ENCODE measurements around the gene COX7C.
"Not testable (repeated sequence)": the region's sequence is repeated elsewhere in the genome, so short reads cannot be mapped to it uniquely, and the experiment has no call there.

The COX7C gene

DNA sequence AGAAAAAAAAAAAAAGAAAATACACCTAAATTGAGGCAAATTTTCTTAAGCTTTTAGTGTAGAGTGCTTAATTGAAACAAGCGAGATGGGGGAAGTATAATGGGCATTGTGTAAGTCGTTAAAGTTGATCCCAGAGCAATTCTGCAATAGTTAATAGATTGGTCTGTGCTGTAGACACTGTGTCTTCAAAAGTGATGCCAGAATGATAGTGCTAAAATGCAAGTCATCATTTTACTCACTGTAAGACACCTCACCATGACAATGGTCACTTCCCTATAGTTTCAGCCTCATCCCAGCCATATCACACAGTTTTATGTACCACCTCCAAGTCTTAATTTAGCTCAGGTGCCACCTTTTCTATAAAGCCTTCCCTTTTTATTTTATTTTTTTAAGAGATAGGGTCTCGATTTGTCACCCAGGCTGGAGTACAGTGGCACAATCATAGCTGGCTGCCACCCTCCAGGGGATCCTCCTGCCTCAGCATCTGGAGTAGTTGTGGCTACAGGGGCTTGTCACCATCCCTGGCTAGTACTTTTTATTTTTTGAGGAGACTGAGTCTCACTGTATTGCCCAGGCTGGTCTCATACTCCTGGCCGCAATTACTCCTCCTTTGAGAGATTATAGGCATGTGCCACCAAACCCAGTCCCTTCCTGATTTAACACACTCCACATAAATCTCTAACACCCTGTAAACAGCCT lies 6.2 kb downstream of the COX7C start:
- Histone ChIP-seq H3K4me1 (ENCODE audit: control insufficient read depth, insufficient read depth, low read length) (peaks cover 14% of the 10 kb centered on the region), H3K27me3 (ENCODE audit: control insufficient read depth, insufficient read depth, low read length) (no peaks in the 10 kb centered on the region), H3K27ac (ENCODE audit: low read depth, low read length) (no peak overlapping the region), H3K36me3 (ENCODE audit: control insufficient read depth, insufficient read depth, low read length) (peaks cover 35% of the 10 kb centered on the region), H3K4me3 (ENCODE audit: low read depth, low read length) (no peak overlapping the region), H3K9ac (ENCODE audit: low read depth, low read length) (no peak overlapping the region), H3K9me3 (ENCODE audit: control insufficient read depth, insufficient read depth, low read length) (no peaks in the 10 kb centered on the region)

GRCh38 chr5:86625148-86625547 lies 7.4 kb downstream of the COX7C start:
- H3K4me1 ChIP-seq (ENCODE audit: control insufficient read depth, insufficient read depth, low read length), result 0 out of 2 replicates have a peak, but pooled peaks cover 5% of the 10 kb centered on the region
- H3K4me3 ChIP-seq (ENCODE audit: low read depth, low read length), result no peak overlapping the region
- peaks cover 23% of the 10 kb centered on the region for H3K36me3 ChIP-seq (ENCODE audit: control insufficient read depth, insufficient read depth, low read length)
- H3K27me3 ChIP-seq (ENCODE audit: control insufficient read depth, insufficient read depth, low read length), result no peaks in the 10 kb centered on the region
- H3K9ac ChIP-seq (ENCODE audit: low read depth, low read length), result no peak overlapping the region
- no peak overlapping the region for H3K27ac ChIP-seq (ENCODE audit: low read depth, low read length)
- no peaks in the 10 kb centered on the region for H3K9me3 ChIP-seq (ENCODE audit: control insufficient read depth, insufficient read depth, low read length)

GRCh38 chr5:86626149-86626548 lies 8.4 kb downstream of the COX7C start:
- H3K27me3 ChIP-seq (ENCODE audit: control insufficient read depth, insufficient read depth, low read length), result no peaks in the 10 kb centered on the region
- peaks cover 12% of the 10 kb centered on the region; the same call in 1 of the 2 replicates for H3K4me1 ChIP-seq (ENCODE audit: control insufficient read depth, insufficient read depth, low read length)
- H3K4me3 ChIP-seq (ENCODE audit: low read depth, low read length), result no peak overlapping the region
- H3K9me3 ChIP-seq (ENCODE audit: control insufficient read depth, insufficient read depth, low read length), result no peaks in the 10 kb centered on the region
- peaks cover 13% of the 10 kb centered on the region for H3K36me3 ChIP-seq (ENCODE audit: control insufficient read depth, insufficient read depth, low read length)
- H3K9ac ChIP-seq (ENCODE audit: low read depth, low read length), result no peak overlapping the region
- H3K27ac ChIP-seq (ENCODE audit: low read depth, low read length), result no peak overlapping the region

GRCh38 chr5:86631165-86631564 lies 13.4 kb downstream of the COX7C start:
- Histone ChIP-seq H3K27ac (ENCODE audit: low read depth, low read length) (no peak overlapping the region), H3K27me3 (ENCODE audit: control insufficient read depth, insufficient read depth, low read length) (no peaks in the 10 kb centered on the region), H3K9me3 (ENCODE audit: control insufficient read depth, insufficient read depth, low read length) (no peaks in the 10 kb centered on the region)

GRCh38 chr5:86640998-86641397 lies 23.3 kb downstream of the COX7C start:
- Histone ChIP-seq H3K4me1 (ENCODE audit: control insufficient read depth, insufficient read depth, low read length) (peaks cover 70% of the 10 kb centered on the region), H3K36me3 (ENCODE audit: control insufficient read depth, insufficient read depth, low read length) (no peaks in the 10 kb centered on the region), H3K27me3 (ENCODE audit: control insufficient read depth, insufficient read depth, low read length) (no peaks in the 10 kb centered on the region), H3K4me3 (ENCODE audit: low read depth, low read length) (no peak overlapping the region; the same call in 1 of the 2 replicates), H3K9me3 (ENCODE audit: control insufficient read depth, insufficient read depth, low read length) (no peaks in the 10 kb centered on the region), H3K27ac (ENCODE audit: low read depth, low read length) (peak overlapping the region; percentile 84), H3K9ac (ENCODE audit: low read depth, low read length) (0 out of 2 replicates have a peak overlapping the region, but pooled peaks have one; percentile 0)

More at GRCh38 chr5:86631165-86631564, 13.4 kb downstream of the COX7C start:
- Histone ChIP-seq H3K4me3 (ENCODE audit: low read depth, low read length) (no peak overlapping the region), H3K36me3 (ENCODE audit: control insufficient read depth, insufficient read depth, low read length) (no peaks in the 10 kb centered on the region), H3K4me1 (ENCODE audit: control insufficient read depth, insufficient read depth, low read length) (peaks cover 16% of the 10 kb centered on the region; the same call in 1 of the 2 replicates), H3K9ac (ENCODE audit: low read depth, low read length) (no peak overlapping the region)

DNA sequence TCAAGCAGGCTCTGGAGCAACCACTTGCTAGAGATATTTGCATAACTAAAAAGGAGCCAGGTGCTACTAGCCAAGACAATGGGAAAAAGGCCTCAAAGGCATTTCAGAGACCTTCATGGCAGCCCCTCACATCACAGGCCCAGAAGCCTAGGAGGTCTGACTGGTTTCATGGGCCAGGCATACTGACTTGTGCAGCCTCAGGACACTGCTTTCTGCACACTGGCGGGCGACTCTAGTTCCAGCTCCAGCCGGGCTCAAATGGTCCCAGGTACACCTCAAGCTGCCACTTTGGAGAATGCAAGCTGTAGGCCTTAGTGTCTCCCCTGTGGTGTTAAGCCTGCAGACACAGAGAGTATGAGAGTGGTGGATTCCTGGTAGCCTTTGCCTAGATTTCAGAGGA lies 27.1 kb downstream of the COX7C start:
- Histone ChIP-seq H3K9me3 (ENCODE audit: control insufficient read depth, insufficient read depth, low read length) (no peaks in the 10 kb centered on the region), H3K36me3 (ENCODE audit: control insufficient read depth, insufficient read depth, low read length) (no peaks in the 10 kb centered on the region), H3K4me3 (ENCODE audit: low read depth, low read length) (0 out of 2 replicates have a peak overlapping the region, but pooled peaks have one; percentile 4), H3K27ac (ENCODE audit: low read depth, low read length) (peak overlapping the region; percentile 54), H3K4me1 (ENCODE audit: control insufficient read depth, insufficient read depth, low read length) (peaks cover 79% of the 10 kb centered on the region), H3K9ac (ENCODE audit: low read depth, low read length) (peak overlapping the region; percentile 47), H3K27me3 (ENCODE audit: control insufficient read depth, insufficient read depth, low read length) (no peaks in the 10 kb centered on the region)

DNA sequence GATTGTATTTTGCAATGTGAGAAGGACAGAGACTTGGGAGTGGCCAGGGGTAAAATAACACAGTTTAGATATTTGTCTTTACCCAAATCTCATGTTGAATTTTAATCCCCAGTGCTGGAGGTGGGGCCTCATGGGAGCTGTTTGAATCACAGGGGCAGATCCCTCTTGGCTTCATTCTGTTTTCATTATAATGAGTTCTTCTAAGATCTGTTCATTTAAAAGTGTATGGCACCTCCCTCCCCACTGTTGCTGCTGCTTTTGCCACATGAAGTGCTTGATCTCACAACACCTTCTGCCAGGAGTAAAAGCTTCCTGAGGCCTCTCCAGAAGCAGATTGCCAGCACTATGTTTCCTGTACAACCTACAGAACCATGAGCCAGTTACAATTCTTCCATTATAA lies 28.1 kb downstream of the COX7C start:
- H3K9ac ChIP-seq (ENCODE audit: low read depth, low read length), result no peak overlapping the region
- H3K9me3 ChIP-seq (ENCODE audit: control insufficient read depth, insufficient read depth, low read length), result no peaks in the 10 kb centered on the region
- H3K27ac ChIP-seq (ENCODE audit: low read depth, low read length), result peak overlapping the region; percentile 54
- H3K36me3 ChIP-seq (ENCODE audit: control insufficient read depth, insufficient read depth, low read length), result no peaks in the 10 kb centered on the region
- H3K27me3 ChIP-seq (ENCODE audit: control insufficient read depth, insufficient read depth, low read length), result no peaks in the 10 kb centered on the region
- no peak overlapping the region for H3K4me3 ChIP-seq (ENCODE audit: low read depth, low read length)
- peaks cover 73% of the 10 kb centered on the region for H3K4me1 ChIP-seq (ENCODE audit: control insufficient read depth, insufficient read depth, low read length)

DNA sequence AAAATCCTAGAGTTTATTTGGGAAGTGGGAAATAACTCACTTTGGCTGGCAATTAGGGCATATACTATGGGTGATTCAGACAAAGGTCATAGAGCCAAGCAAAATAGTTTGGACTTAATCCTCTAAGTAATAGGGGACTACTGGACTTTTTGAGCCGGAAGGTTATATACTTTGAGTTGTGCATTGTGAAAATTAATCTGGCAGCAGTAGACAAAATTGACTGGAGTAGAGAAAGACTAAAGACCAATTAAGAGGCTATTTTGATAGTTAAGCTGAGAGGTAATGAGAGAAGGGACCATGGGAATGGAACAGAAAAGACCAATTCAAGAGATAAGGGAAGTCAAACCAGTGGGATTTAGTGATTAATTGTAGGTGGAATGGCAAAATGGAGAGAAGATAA lies 28.9 kb downstream of the COX7C start:
- Histone ChIP-seq H3K4me3 (ENCODE audit: low read depth, low read length) (no peak overlapping the region), H3K4me1 (ENCODE audit: control insufficient read depth, insufficient read depth, low read length) (peaks cover 65% of the 10 kb centered on the region), H3K36me3 (ENCODE audit: control insufficient read depth, insufficient read depth, low read length) (no peaks in the 10 kb centered on the region), H3K27me3 (ENCODE audit: control insufficient read depth, insufficient read depth, low read length) (no peaks in the 10 kb centered on the region), H3K9me3 (ENCODE audit: control insufficient read depth, insufficient read depth, low read length) (no peaks in the 10 kb centered on the region), H3K9ac (ENCODE audit: low read depth, low read length) (no peak overlapping the region), H3K27ac (ENCODE audit: low read depth, low read length) (no peak overlapping the region)

- Histone ChIP-seq H3K36me3 (ENCODE audit: control insufficient read depth, insufficient read depth, low read length) (no peaks in the 10 kb centered on the region), H3K9me3 (ENCODE audit: control insufficient read depth, insufficient read depth, low read length) (no peaks in the 10 kb centered on the region), H3K27ac (ENCODE audit: low read depth, low read length) (no peak overlapping the region), H3K4me3 (ENCODE audit: low read depth, low read length) (no peak overlapping the region), H3K9ac (ENCODE audit: low read depth, low read length) (no peak overlapping the region), H3K4me1 (ENCODE audit: control insufficient read depth, insufficient read depth, low read length) (peaks cover 45% of the 10 kb centered on the region), H3K27me3 (ENCODE audit: control insufficient read depth, insufficient read depth, low read length) (no peaks in the 10 kb centered on the region)
These were observed 32.2 kb downstream of the COX7C start for GRCh38 chr5:86649832-86650505.

- not testable (repeated sequence) for H3K27me3 ChIP-seq (ENCODE audit: control insufficient read depth, insufficient read depth, low read length); H3K36me3 ChIP-seq (ENCODE audit: control insufficient read depth, insufficient read depth, low read length); H3K4me3 ChIP-seq (ENCODE audit: low read depth, low read length); H3K9me3 ChIP-seq (ENCODE audit: control insufficient read depth, insufficient read depth, low read length); H3K9ac ChIP-seq (ENCODE audit: low read depth, low read length); H3K27ac ChIP-seq (ENCODE audit: low read depth, low read length); H3K4me1 ChIP-seq (ENCODE audit: control insufficient read depth, insufficient read depth, low read length)
These were observed 43.0 kb downstream of the COX7C start for GRCh38 chr5:86660771-86661170.

- Histone ChIP-seq H3K27ac (ENCODE audit: low read depth, low read length) (no peak overlapping the region), H3K4me3 (ENCODE audit: low read depth, low read length) (no peak overlapping the region), H3K9me3 (ENCODE audit: control insufficient read depth, insufficient read depth, low read length) (0 out of 2 replicates have a peak, but pooled peaks cover 3% of the 10 kb centered on the region), H3K4me1 (ENCODE audit: control insufficient read depth, insufficient read depth, low read length) (no peaks in the 10 kb centered on the region), H3K9ac (ENCODE audit: low read depth, low read length) (no peak overlapping the region), H3K36me3 (ENCODE audit: control insufficient read depth, insufficient read depth, low read length) (no peaks in the 10 kb centered on the region), H3K27me3 (ENCODE audit: control insufficient read depth, insufficient read depth, low read length) (no peaks in the 10 kb centered on the region)
These were observed 46.4 kb downstream of the COX7C start for GRCh38 chr5:86664173-86664572.
